ENCODE measurements around the gene SEC14L5.

GRCh38 chr16:5065326-5065725 lies 107.2 kb downstream of the SEC14L5 start:
- TF ChIP-seq CTCF (conservative IDR thresholded peaks at IDR 0.05), result no peak
- no peak for TF ChIP-seq EZH2 (IDR thresholded peaks at IDR 0.05; ENCODE audit: low read depth)
